HG03097 (cell line): ENCODE measurements around the gene CDKN2AIP.

ENCODE experiments used
- ATAC-seq: cut with Tn5 transposase; IDR thresholded peaks from one replicate; pipeline ENCODE4 v1.9.1; 2021; ENCODE audit not compliant: unreplicated experiment, low FRiP score

CDKN2AIP gene

GRCh38 chr4:183492791-183493222, 48.4 kb downstream of the CDKN2AIP start:
- ATAC-seq: no peak

GRCh38 chr4:183493246-183493645, 48.8 kb downstream of the CDKN2AIP start:
- ATAC-seq: no peak

- ATAC-seq: no peak
These were observed 50.7 kb downstream of the CDKN2AIP start for GRCh38 chr4:183495184-183495583.
